VCaP (cell line): ENCODE measurements around the gene DGCR2.

Source experiments
- H3K27ac ChIP-seq: fragments of 450-650 bp; 2 replicates; pipeline ENCODE4 v1.5.1; 2017
- TF ChIP-seq, protein P1 (sequence below): fragments of 450-650 bp; conservative IDR thresholded peaks from 2 replicates; pipeline ENCODE4 v1.5.1; 2017; ENCODE audit warnings: mild to moderate bottlenecking, moderate library complexity

DGCR2 gene

DNA sequence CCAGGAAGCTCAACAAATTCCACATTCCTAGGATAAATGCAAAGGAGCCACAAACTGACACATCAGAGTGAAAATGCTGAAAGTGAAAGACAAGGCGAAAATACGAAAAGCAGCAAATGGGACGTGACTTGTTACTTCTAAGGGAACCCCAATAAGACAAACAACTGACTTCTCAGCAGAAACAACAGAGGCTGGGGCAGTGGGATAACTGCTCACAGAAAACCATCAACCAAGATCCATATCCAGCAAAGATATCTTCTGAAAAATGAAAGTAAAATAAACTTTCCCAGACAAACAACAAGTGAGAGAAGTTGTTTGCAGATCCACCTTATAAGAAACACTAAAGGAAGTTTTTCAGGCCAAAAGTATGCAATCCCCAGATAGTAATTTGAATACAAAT is 72.1 kb downstream of the DGCR2 start:
- TF ChIP-seq, protein P1, sequence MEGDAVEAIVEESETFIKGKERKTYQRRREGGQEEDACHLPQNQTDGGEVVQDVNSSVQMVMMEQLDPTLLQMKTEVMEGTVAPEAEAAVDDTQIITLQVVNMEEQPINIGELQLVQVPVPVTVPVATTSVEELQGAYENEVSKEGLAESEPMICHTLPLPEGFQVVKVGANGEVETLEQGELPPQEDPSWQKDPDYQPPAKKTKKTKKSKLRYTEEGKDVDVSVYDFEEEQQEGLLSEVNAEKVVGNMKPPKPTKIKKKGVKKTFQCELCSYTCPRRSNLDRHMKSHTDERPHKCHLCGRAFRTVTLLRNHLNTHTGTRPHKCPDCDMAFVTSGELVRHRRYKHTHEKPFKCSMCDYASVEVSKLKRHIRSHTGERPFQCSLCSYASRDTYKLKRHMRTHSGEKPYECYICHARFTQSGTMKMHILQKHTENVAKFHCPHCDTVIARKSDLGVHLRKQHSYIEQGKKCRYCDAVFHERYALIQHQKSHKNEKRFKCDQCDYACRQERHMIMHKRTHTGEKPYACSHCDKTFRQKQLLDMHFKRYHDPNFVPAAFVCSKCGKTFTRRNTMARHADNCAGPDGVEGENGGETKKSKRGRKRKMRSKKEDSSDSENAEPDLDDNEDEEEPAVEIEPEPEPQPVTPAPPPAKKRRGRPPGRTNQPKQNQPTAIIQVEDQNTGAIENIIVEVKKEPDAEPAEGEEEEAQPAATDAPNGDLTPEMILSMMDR = no peak
- H3K27ac ChIP-seq = no peak overlapping the region

DNA sequence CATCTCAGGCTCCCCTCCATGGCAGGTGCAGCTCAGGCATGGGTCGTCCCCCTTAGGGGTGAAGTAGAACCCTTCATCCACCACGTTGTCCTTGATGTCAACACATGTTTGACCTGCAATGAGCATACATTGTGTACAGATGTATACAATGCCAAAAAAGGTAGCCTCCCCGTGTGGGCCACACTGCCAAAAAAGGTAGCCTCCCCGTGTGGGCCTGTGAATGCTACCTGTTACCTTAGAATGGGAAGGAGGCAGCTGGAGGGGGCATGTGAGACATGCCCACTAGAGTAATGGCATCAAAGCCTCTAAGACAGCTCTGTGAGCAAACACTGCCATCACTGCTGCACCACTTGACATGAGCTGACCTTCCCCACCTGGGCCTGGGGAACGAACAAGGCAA is 73.7 kb downstream of the DGCR2 start:
- H3K27ac ChIP-seq = no peak overlapping the region
- TF ChIP-seq, protein P1 = no peak

DNA sequence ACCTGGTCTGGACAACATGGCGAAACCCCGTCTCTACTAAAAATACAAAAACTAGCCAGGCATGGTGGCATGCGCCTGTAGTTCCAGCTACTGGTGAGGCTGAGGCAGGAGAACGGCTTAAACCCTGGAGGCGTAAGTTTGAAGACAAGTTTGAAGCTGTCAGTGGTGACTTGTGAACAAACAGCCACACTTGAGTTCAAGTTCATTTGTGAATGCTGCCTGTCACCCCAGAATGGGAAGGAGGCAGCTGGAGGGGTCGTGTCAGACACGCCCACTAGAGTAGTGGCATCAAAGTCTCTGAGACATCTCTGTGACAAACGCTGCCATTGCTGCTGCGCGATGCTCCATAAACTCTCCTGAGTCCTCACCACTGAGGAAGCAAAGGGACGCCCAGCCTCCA is 74.2 kb downstream of the DGCR2 start:
- TF ChIP-seq, protein P1 = no peak
- no peak overlapping the region for H3K27ac ChIP-seq

DNA sequence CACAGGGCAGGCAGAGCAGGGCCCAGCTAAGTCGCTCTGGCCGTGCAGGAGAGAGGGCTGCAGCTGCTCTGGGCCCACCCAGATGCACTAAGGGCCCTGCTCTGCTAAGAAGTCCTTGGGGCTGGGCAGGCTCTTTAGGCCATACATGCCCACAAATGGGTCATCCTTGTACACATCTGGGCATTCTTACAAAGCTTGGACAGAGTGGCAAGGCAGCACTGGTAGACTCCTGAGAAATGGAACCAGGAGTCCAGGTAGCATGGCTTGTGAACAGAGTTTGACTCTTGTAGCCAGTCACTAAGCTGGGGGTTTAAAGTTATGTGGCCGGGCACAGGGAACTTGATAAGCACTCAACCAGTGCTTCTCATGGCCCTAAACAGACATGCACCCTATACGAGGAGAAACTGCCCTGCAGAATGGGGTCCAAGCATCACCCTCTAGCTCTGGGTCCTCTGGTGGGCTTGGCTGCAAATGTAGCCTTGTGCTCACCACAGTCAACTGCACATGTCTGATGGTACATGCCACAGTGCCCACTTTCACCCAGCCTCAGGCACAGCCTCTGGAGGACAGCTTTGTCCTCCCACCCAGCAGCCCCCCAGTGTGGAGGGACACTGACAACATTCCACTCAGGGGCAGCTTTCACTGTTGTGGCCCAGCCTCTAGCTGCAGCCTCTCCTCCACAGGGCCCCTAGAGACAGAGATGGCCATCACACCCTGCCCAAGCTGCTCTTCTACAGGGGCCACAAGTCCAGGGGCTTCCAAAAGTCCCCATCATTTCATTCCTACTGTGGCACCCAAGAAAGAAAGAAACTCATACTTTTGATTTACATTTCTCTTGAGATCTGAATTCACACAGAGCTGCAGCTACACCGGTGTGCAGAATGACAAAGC is 75.2 kb downstream of the DGCR2 start:
- TF ChIP-seq, protein P1 = no peak
- H3K27ac ChIP-seq = no peak overlapping the region

DNA sequence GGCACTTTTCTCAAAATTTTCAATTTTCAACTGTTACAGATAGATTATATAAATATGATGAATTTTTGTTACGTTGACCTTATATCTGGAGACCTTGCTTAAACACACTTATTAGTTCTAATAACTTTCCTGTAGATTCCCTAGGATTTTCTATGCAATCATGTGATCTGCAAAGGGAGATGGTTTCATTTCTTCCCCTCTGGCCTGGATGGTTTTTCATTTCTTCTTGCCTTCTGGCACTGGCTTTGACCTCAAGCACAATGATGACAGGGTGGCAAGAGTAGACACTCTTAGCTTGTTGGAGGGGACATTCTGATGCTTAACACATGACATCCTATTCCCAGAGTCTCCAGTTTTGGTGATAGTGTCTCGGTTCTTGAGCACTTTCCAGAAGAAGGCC is 75.9 kb downstream of the DGCR2 start:
- TF ChIP-seq, protein P1 = no peak

DNA sequence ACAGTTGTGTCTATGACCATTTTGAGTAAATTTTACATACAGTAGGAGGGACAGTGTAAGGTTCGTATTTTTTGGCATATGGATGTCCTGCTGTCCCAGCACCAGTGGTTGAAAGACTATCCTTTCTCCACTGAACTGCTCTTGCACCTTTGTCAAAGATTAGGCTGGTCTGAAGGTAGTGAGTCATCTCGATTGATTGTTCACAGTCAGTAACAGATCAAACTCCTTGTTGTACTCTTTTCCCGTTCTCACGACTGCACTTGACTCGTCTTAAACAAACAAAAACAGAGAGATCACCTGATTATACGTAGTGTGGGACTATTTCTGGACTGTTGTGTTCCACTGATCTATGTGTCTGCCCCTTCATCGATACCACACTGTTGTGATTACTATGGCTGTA is 77.1 kb downstream of the DGCR2 start:
- TF ChIP-seq, protein P1 = no peak
- H3K27ac ChIP-seq = no peak overlapping the region

More for the DNA sequence above, 75.9 kb downstream of the DGCR2 start:
- no peak overlapping the region for H3K27ac ChIP-seq

DNA sequence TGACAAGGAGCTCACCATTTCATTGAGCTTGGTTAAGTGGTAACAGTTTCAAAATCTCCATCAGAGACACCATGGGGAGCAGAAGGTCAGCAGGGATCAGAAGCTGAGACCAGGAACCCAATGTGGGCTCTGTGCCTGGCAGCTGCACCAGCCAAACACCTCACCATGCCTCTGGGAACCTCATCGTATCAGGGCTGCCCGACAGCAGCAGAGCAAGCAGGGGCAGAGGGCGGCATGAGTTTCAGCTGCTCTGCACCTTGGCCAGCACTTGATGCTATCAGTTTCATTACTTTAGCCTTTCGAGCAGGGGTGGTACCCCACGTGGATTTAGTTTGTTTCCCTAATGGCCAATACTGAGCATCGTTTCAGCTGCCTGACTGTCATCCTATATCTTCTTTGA is 77.8 kb downstream of the DGCR2 start:
- TF ChIP-seq, protein P1 = no peak
- H3K27ac ChIP-seq = no peak overlapping the region
